Lower leg skin (tissue), 4 donors: Measurements from ENCODE around the gene TTC24. TPM values are rescaled to one million over a fixed set of nuclear protein-coding genes. Genes with fewer than 3 reads are reported as not detected.

Experiments
- DNase-seq, 2 donors: peaks; one replicate each; pipeline ENCODE4 v3.0.0-alpha.2; 2019; ENCODE audit warnings: low spot score in 2 of 2
- H3K4me3 ChIP-seq: fragments of 200-600 bp; sonication (generic); 2 replicates; pipeline ENCODE4 v1.5.1; 2017; ENCODE audit warnings: mild to moderate bottlenecking, low read depth; ENCODE audit not compliant: poor library complexity, severe bottlenecking
- CTCF ChIP-seq, 3 donors: fragments of 450-650 bp; IDR thresholded peaks; one replicate each; pipeline ENCODE4 v1.5.1; 2016; ENCODE audit warnings: antibody characterized with exemption in 3 of 3, mild to moderate bottlenecking in 3 of 3, moderate library complexity in 2 of 3
- POLR2A ChIP-seq, 2 donors: fragments of 450-650 bp; IDR thresholded peaks; one replicate each; pipeline ENCODE4 v1.6.1; 2016 to 2017; ENCODE audit warnings: antibody characterized with exemption in 2 of 2, mild to moderate bottlenecking in 1 of 2, moderate library complexity in 1 of 2
- WGBS, 2 donors: methylation state at CpG; one replicate each; pipeline ENCODE4 v1.1.5; 2018; 5-methylcytosine and 5-hydroxymethylcytosine counted together
- intact Hi-C: fragments of 100-400 bp; cut with DNase I; formaldehyde crosslinking; loops from one replicate; pipeline ENCODE4 v1.15.0; 2023; ENCODE audit warnings: low total_unique reads
- total RNA-seq, 4 donors: library from RNA; depleted of rRNA; stranded (reverse); fragments of >200 nt; gene quantifications; one replicate each; pipeline ENCODE4 v1.1.0, GENCODE V29; 2016

TTC24 gene
- total RNA-seq, 4 donors from 2014 or later = 0.19 TPM; not detected in 3

GRCh38 chr1:156546267-156546666, 33.3 kb upstream of the TTC24 start:
- TF ChIP-seq POLR2A (IDR thresholded peaks at IDR 0.05) (no peak), CTCF (IDR thresholded peaks at IDR 0.05) (no peak)
- intact Hi-C loops = no loop called here
- H3K4me3 ChIP-seq = no peak overlapping the region
- DNase-seq = no peak
- WGBS, 2 donors = 95 to 96% methylated on average over 3 of the region's 3 CpGs

- TF ChIP-seq CTCF (IDR thresholded peaks at IDR 0.05) (no peak), POLR2A (IDR thresholded peaks at IDR 0.05) (no peak)
- H3K4me3 ChIP-seq = no peak overlapping the region
- intact Hi-C loops = no loop called here
- 96 to 99% methylated on average over 4 of the region's 4 CpGs for WGBS, 2 donors
- DNase-seq = no peak
Measured at GRCh38 chr1:156547434-156547833, 32.1 kb upstream of the TTC24 start.

- 94 to 97% methylated on average over 8 to 9 of the region's 9 CpGs for WGBS, 2 donors
- intact Hi-C loops = no loop called here
- no peak for TF ChIP-seq POLR2A (IDR thresholded peaks at IDR 0.05)
- TF ChIP-seq CTCF (IDR thresholded peaks at IDR 0.05) = no peak
- no peak for DNase-seq
- no peak overlapping the region for H3K4me3 ChIP-seq
Measured at GRCh38 chr1:156547982-156548381, 31.5 kb upstream of the TTC24 start.

GRCh38 chr1:156549390-156549789, 30.1 kb upstream of the TTC24 start:
- DNase-seq = no peak
- H3K4me3 ChIP-seq = no peak overlapping the region
- 74 to 77% methylated on average over 2 of the region's 2 CpGs for WGBS, 2 donors
- TF ChIP-seq CTCF (IDR thresholded peaks at IDR 0.05) = no peak
- no peak for TF ChIP-seq POLR2A (IDR thresholded peaks at IDR 0.05)
- intact Hi-C loops = no loop called here

- WGBS, 2 donors = 63 to 94% methylated on average over 1 of the region's 1 CpG
- TF ChIP-seq POLR2A (IDR thresholded peaks at IDR 0.05) (no peak), CTCF (IDR thresholded peaks at IDR 0.05) (no peak)
- no peak for DNase-seq
- no peak overlapping the region for H3K4me3 ChIP-seq
- intact Hi-C loops = no loop called here
Measured at GRCh38 chr1:156549831-156550230, 29.7 kb upstream of the TTC24 start.

- no peak for TF ChIP-seq CTCF (IDR thresholded peaks at IDR 0.05)
- no peak for TF ChIP-seq POLR2A (IDR thresholded peaks at IDR 0.05)
- no peak for DNase-seq
- intact Hi-C loops = no loop called here
- H3K4me3 ChIP-seq = no peak overlapping the region
- WGBS, 2 donors = 81 to 86% methylated on average over 5 of the region's 5 CpGs
Measured at GRCh38 chr1:156550346-156550745, 29.2 kb upstream of the TTC24 start.
